ENCODE results near the gene TTLL7.
"Not testable (repeated sequence)": the region's sequence is repeated elsewhere in the genome, so short reads cannot be mapped to it uniquely, and the experiment has no call there.

TTLL7 gene

GRCh38 chr1:83994111-83994510, 4.8 kb downstream of the TTLL7 start:
- DNase-seq: no peak

GRCh38 chr1:83990734-83991133, 8.2 kb downstream of the TTLL7 start:
- no peak for DNase-seq

DNA sequence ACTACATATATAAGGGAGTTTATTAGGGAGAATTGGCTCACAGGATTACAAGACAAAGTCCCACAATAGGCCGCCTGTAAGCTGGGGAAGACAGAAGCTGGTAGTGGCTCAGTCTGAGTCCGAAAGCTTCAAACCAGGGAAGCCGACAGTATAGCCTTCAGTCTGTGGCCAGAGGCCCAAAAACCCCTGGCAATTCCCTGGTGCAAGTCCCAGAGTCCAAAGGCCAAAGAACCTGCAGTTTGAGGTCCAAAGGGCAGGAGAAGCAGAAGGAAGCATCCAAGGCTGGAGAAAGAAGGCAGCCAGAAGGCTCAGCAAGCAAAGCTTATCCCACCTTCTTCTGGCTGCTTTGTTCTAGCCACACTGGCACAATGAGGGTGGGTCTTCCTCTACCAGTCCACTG, 13.9 kb downstream of the TTLL7 start:
- DNase-seq: no peak

DNA sequence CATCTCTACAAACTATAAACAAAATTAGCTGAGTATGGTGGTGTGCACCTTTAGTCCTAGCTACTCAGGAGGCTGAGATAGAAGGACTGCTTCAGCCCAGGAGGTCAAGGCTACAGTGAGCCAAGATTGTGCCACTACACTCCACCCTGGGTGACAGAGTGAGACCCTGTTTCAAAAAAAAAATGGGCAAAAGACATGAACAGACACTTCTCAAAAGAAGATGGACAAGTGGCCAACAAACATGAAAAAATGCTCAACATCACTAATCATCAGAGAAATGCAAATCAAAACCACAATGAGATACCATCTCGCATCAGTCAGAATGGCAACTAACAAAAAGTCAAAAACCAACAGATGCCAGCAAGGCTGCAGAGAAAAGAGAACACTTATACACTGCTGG, 15.0 kb downstream of the TTLL7 start:
- not testable (repeated sequence) for DNase-seq

GRCh38 chr1:83978056-83978455, 20.9 kb downstream of the TTLL7 start:
- DNase-seq: no peak

GRCh38 chr1:83976920-83977319, 22.0 kb downstream of the TTLL7 start:
- no peak for DNase-seq

DNA sequence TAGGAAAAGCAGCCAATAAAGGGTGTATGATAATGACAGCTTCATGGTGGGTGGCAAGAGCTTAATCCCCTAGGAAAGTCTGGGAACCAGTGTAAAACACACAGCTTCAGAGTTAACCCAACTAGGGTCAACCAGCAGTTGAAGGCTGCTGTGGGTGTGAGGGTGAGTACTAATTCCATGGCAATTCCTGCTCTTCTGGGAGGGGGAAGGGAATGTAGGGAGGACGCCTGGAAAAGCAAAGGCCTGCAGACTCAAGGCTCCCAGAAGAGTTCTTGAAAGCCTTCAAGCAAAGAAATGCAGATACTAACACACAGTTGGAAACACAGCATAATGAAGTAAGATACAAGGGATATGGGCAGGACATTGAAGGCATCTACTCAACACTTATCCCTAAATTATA, 28.1 kb downstream of the TTLL7 start:
- no peak for DNase-seq

GRCh38 chr1:83970114-83970513, 28.8 kb downstream of the TTLL7 start:
- DNase-seq: no peak

DNA sequence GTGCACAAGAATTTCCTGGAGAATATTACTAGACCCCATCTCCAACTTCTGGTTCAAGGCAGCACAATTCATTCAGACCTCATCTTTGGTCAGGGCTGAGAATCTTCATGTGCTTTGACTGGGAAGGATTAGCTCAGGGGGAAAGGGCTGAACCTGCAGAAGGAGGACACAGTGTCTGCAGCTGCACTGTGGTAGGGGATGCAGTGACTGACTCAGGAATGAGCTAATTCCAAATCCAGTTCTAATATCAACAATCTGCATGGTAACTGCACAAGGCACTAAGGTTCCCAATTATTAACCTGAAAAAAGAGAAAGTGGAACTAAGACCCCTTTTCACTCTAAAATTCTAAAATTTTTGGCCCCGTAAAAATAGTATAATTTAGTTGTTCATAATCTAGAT, 31.6 kb downstream of the TTLL7 start:
- DNase-seq: no peak

- DNase-seq: no peak
Measured at GRCh38 chr1:83964153-83964552, 34.8 kb downstream of the TTLL7 start.

- DNase-seq: no peak
Measured at GRCh38 chr1:83961571-83962295, 37.2 kb downstream of the TTLL7 start.

DNA sequence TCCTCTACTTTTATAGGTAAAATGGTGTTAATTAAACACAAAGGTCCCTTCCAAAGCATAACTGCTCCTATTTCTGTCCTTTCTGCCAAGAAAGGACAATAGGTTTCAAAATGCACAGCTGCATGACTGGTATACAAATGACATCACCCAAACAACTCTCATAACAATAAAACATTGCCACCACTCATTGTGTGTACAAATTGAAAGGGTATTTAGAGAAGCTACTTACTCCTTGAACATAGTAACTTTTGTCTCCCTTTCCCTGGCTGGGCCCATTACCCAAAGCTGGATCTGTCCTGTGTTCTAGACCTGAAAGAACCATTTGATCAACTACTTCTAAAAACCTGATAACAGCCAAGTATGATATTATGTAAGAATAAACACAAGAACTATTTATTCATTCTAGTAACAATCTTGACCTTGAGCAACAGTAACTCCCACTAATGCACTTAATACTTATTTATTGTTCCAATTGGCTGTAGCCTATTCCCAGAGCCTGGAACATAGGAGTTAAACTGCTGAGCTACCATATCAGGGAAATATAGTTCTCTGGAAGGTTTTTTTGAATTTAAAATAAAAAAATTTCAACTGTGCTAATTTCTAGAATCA, 38.2 kb downstream of the TTLL7 start:
- DNase-seq: no peak

- DNase-seq: no peak
Measured at GRCh38 chr1:83959824-83960498, 39.0 kb downstream of the TTLL7 start.

DNA sequence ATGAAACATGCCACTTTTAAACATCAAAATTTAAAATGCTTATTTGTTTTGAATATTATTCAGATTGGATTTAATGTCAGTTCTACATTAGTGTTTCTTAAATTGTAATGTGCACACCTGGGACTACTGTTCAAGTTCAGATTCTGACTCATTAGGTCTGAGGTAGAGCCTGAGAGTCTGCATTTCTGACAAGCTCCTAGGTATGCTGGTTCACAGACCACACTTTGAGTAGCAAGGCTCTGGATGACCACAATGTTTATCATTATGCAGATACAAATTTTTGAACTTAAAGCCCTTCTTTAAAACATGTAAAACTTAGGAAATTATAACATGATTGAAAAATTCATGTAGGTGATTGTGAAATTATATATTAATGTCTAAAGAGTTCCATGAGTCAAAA, 40.2 kb downstream of the TTLL7 start:
- no peak for DNase-seq

- no peak for DNase-seq
Measured at GRCh38 chr1:83954166-83954823, 44.6 kb downstream of the TTLL7 start.

DNA sequence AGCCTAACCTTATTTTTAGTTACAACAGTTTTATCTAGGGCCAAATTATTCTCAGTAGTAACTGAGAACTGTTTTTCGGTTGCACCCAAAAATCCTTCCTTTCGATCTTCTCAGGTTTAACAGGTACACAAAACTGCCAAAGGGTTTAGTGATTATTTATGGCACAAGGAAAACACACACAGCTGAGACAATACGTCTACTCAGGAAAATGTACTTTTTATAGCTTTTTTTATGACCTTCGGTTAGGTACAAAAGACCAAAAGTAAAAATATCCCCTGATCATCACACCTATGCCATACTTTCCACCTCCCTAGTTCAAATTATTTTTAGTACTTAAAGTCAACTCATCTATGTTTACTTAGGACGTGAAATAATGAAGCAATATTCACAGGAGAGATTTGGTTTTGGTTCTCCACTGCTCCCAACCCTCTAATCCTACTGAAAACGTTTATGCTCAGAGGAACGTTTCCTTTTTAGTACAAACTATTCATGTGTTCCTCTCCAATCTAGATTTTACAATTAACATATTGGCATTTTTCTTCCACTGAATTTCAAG, 48.7 kb downstream of the TTLL7 start:
- DNase-seq: no peak

GRCh38 chr1:83942914-83943313, 56.0 kb downstream of the TTLL7 start:
- DNase-seq: no peak

DNA sequence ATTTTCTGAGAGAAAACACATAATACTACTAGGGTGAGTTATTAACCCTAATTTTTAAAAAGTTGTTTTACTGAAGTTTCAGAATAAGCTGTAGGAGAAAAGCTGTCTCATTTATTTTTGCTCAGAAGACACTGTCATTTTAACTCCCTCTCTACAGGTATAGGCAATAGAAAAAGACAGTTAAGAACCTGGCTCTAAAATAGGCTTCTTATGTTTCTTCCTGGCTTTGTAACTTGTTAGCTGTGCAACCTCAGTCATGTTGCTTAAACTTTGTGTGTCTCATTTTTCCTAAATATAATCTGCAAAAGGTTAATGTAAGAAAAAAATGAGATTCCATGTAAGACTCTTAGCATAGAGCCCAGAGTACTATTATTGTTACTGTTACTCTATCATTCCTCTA, 64.4 kb downstream of the TTLL7 start:
- DNase-seq: no peak

GRCh38 chr1:83932693-83933092, 66.2 kb downstream of the TTLL7 start:
- no peak for DNase-seq

DNA sequence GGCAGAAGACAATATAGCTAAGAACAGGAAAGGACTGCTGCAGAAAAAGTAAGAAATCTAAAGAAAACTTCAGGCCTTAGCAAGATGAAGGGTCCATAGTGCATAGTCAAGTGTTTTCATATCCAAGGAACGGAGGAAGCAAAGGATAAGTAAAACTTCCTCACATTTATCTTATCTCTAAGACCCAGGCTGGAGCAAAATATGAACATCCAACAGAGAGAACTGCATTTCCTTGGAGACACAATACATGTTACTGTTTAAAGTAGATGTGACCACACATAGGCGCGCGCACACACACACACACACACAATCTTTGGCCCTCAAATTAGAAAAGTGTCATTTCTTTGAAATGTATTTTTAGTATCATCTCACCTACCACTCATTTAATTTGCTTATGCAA, 66.7 kb downstream of the TTLL7 start:
- no peak for DNase-seq

- no peak for DNase-seq
Measured at GRCh38 chr1:83931658-83932253, 67.2 kb downstream of the TTLL7 start.

DNA sequence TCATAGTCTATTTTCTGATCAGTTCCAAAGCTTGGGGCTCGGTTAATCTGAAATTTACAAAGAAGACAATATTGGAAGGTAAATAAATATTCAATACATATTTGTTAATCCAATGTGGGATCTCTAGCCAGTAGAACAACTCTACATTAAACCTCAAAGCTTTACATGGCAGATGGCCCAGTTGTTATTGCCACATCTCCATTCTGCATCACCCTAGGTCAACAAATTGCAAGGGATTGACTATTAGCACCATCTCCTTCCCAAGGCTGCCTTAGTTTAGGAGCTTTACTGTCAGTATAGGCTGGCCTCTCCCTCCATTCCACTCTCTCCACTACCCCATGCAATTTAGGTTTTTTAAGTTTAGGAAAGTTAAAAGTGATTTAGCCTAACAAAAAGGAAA, 69.7 kb downstream of the TTLL7 start:
- DNase-seq: no peak

DNA sequence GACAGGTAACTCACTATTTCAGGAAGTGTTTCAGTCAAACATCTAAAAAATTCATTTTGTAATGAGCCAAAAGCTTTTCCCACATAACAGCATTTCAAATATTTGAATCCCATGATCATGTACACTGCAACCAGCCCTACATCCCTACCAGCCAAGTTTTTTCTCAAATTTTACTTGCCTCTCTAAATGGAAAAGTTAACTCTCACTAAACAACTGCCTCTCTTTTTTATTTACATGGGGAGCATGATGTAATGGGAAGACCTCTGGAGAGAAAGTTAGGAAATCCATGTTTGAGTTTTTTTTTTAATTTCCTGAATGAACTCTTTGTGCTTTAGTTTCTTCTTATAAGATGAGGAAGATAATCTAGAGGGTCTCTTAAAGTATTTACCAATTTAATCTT, 70.5 kb downstream of the TTLL7 start:
- no peak for DNase-seq

Data from activated naive CD4-positive, alpha-beta T cell treated with Interleukin-2 at 50 U/mL for 16 hours (primary cell).